ENCODE data around the gene HMGB2.

Gene HMGB2

DNA sequence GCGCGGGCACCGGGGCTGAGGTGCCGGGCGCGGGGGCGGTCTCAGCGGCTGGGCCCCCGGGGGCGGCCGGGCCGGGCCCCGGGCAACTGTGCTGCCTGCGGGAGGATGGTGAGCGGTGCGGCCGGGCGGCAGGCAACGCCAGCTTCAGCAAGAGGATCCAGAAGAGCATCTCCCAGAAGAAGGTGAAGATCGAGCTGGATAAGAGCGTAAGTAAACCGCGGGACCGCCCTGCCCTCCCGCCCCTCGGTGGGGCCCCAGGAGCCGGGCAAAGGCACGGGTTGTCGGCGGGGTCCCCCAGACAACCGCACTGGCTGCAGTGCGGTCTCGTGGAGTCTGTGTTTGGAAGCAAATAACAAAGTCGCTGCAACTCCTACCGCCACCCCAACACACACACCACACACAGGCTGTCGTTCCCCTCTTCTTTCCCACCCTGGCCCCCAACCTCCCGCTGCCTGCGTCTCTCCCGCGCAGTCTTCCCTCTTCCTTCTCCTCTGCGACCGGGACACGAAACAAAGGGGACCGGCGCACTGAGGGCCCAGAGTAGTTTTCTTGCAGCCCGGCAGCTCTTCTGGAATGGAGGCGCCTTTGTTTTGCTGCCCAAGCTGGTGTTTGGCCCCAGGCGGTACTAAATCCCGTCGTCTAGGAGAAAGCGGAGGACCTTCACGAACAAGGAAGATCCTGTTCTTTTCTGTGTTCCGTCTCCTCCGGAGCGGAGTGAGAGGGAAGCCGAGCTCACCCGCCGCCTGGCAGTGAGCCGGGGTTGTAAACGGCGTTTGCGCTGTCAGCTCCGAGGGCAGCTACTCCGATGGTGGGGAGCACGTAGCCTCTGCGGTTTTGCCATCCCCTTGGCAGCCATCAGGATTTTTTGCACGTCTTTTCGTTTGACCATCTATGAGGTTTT lies 37.4 kb upstream of the HMGB2 start:
- H3K4me3 Mint-ChIP-seq = peak overlapping the region; percentile 99 to 100 (median 100)
- H3K27me3 Mint-ChIP-seq (ENCODE audit: low read depth) = no peaks in the 10 kb centered on the region
- H3K4me1 Mint-ChIP-seq = peaks cover 14% of the 10 kb centered on the region
- TF ChIP-seq, protein P1, sequence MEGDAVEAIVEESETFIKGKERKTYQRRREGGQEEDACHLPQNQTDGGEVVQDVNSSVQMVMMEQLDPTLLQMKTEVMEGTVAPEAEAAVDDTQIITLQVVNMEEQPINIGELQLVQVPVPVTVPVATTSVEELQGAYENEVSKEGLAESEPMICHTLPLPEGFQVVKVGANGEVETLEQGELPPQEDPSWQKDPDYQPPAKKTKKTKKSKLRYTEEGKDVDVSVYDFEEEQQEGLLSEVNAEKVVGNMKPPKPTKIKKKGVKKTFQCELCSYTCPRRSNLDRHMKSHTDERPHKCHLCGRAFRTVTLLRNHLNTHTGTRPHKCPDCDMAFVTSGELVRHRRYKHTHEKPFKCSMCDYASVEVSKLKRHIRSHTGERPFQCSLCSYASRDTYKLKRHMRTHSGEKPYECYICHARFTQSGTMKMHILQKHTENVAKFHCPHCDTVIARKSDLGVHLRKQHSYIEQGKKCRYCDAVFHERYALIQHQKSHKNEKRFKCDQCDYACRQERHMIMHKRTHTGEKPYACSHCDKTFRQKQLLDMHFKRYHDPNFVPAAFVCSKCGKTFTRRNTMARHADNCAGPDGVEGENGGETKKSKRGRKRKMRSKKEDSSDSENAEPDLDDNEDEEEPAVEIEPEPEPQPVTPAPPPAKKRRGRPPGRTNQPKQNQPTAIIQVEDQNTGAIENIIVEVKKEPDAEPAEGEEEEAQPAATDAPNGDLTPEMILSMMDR (IDR thresholded peaks at IDR 0.05; ENCODE audit: unreplicated experiment in 3 of 3) = no peak
- H3K27ac Mint-ChIP-seq = peak overlapping the region; percentile 91 to 98 (median 98)
- H3K9me3 Mint-ChIP-seq = no peaks in the 10 kb centered on the region
- H3K36me3 Mint-ChIP-seq (ENCODE audit: low read depth) = peaks cover 15% of the 10 kb centered on the region

DNA sequence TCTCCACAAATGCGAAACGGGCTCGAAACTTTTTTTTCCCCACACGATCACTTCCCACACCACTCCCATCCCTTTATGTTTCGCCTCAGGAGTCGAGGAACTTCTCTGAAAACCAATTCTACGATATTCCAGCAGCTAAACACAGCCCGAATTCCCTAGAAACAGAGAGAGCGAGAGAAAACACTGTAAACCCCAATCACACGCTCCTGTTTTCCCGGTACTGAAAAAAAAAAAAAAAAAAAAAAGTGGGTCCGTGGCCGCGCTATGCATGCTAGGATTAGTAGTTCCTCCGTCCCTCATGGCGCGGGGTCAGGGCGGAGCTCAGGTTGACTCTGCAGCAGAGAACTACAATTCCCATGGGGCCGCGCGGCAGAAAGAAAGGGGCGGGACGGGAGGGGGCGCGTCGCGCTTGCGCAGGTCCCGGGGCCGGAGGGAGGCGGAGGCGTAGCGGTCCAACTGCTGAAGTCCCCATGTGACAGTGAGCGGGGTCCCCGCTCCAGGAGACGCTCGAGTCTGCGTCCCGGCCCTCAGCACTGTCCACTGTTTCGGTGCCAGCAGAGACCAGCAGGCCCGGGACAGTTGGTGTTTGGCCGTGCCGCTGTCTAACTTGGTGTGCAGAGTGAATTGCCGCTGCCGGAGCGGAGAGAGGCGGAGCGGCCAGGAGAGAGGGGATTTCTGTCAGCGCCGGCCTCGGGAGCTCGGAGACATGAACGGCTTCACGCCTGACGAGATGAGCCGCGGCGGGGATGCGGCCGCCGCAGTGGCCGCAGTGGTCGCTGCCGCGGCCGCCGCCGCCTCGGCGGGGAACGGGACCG lies 36.5 kb upstream of the HMGB2 start, which contains the start of gene SAP30:
SAP30 (plus strand) TSS at position 478 of the 815 bp plus-strand sequence; CDS start at position 707, 229 bp downstream.
- Mint-ChIP-seq H3K36me3 (ENCODE audit: low read depth) (peaks cover 10% of the 10 kb centered on the region), H3K4me3 (peak within 1 kb of the TSS; percentile 100), H3K4me1 (peaks cover 14% of the 10 kb centered on the region), H3K27me3 (ENCODE audit: low read depth) (no peaks in the 10 kb centered on the region), H3K9me3 (no peaks in the 10 kb centered on the region), H3K27ac (peak within 1 kb of the TSS; percentile 91 to 99 (median 98))
- TF ChIP-seq, protein P1 (IDR thresholded peaks at IDR 0.05; ENCODE audit: unreplicated experiment in 3 of 3) = no peak

DNA sequence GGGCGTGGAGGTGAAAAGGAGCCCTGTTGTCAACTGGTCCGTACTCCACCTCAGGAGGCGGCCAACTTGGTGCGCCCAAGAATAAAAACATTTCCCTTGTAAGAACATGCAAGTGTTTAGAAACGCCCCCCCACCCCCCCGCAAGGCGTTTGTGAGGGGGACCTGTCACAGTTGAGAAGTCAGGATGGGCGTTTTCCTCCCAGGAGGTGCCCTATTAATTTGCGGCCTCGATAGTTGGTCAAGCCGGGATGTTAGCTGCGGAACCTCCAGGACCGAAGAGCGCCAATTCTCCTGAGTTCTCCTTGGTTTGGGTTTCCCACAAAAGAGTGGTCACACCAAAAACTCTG lies 35.9 kb upstream of the HMGB2 start:
- H3K27me3 Mint-ChIP-seq (ENCODE audit: low read depth) = no peaks in the 10 kb centered on the region
- H3K4me1 Mint-ChIP-seq = peaks cover 14% of the 10 kb centered on the region
- TF ChIP-seq, protein P1 (IDR thresholded peaks at IDR 0.05; ENCODE audit: unreplicated experiment in 3 of 3) = no peak
- H3K4me3 Mint-ChIP-seq = peak overlapping the region; percentile 96 to 100 (median 100)
- peaks cover 9% of the 10 kb centered on the region for H3K36me3 Mint-ChIP-seq (ENCODE audit: low read depth)
- H3K27ac Mint-ChIP-seq = peak overlapping the region; percentile 91 to 99 (median 98)
- no peaks in the 10 kb centered on the region for H3K9me3 Mint-ChIP-seq

DNA sequence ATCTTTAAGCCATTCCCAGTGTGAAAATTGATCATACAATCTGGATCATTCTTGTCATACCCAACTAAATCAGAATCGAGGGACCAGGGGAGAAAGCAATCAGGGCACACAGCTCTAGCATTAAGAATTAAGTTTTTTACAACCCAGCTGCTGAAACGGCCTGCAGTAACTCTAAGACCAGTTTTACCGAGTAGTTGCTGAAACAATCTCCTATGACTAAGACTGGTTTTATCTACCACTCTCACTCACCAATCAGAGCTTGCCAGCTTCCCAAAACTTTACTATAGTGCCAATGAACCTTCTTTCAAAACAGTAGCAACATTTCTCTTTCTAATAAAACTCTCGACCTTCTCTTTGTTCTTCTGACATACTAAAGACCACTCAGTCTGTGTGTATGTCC lies 33.8 kb upstream of the HMGB2 start:
- H3K9me3 Mint-ChIP-seq = no peaks in the 10 kb centered on the region
- peak overlapping the region in 1 of 3 experiments; percentile 16 for H3K27ac Mint-ChIP-seq
- H3K4me3 Mint-ChIP-seq = peak overlapping the region; percentile 51 to 77 (median 57)
- TF ChIP-seq, protein P1 (IDR thresholded peaks at IDR 0.05; ENCODE audit: unreplicated experiment in 3 of 3) = no peak
- no peaks in the 10 kb centered on the region for H3K36me3 Mint-ChIP-seq (ENCODE audit: low read depth)
- no peaks in the 10 kb centered on the region for H3K27me3 Mint-ChIP-seq (ENCODE audit: low read depth)
- H3K4me1 Mint-ChIP-seq = peaks cover 9% of the 10 kb centered on the region

DNA sequence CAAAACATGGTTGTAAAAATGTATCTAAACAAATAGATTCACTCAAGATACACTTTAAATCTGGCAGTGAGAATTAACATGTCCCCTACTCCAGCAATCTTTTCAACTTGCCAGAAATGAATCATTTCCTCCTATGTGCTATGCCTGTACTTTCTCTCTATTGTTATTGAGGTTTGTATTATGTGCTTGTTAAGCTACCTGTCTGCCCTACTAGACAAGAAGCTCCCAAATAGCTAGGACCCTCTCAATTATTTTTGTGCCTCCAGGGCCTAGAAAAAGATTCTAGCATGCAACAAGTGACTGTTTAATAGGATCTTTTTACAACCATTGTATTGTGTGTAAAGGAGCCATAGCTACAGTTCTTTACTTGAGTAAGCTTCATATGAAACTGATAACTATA lies 33.1 kb upstream of the HMGB2 start:
- Mint-ChIP-seq H3K4me3 (peak overlapping the region; percentile 60 to 77 (median 69)), H3K4me1 (peaks cover 9% of the 10 kb centered on the region)

More for the DNA sequence above, 33.1 kb upstream of the HMGB2 start:
- TF ChIP-seq, protein P1 (IDR thresholded peaks at IDR 0.05; ENCODE audit: unreplicated experiment in 3 of 3) = no peak
- no peaks in the 10 kb centered on the region for H3K9me3 Mint-ChIP-seq
- H3K27ac Mint-ChIP-seq = peak overlapping the region in 1 of 3 experiments; percentile 16
- no peaks in the 10 kb centered on the region for H3K27me3 Mint-ChIP-seq (ENCODE audit: low read depth)
- no peaks in the 10 kb centered on the region for H3K36me3 Mint-ChIP-seq (ENCODE audit: low read depth)

Data from nephron (organoid).